H54 (cell line): Measurements from ENCODE around the gene RGPD4.
A peak's percentile ranks its signal among the peaks of the same experiment; 100 is the strongest.
"Not testable (repeated sequence)": the region's sequence is repeated elsewhere in the genome, so short reads cannot be mapped to it uniquely, and the experiment has no call there.

ENCODE experiments used
- DNase-seq: peaks from one replicate; pipeline ENCODE4 v3.0.0; 2011; ENCODE audit warnings: low spot score, mixed read lengths; ENCODE audit not compliant: insufficient read length
- FAIRE-seq: peaks from 3 replicates; lab custom pipeline; 2011; peaks lifted over from hg19 to GRCh38; lab: Jason Lieb, UNC
- POLR2A ChIP-seq: IDR thresholded peaks from 2 replicates; pipeline ENCODE4 v1.6.1; 2011; ENCODE audit warnings: low read depth, mild to moderate bottlenecking, low read length

RGPD4 gene

DNA sequence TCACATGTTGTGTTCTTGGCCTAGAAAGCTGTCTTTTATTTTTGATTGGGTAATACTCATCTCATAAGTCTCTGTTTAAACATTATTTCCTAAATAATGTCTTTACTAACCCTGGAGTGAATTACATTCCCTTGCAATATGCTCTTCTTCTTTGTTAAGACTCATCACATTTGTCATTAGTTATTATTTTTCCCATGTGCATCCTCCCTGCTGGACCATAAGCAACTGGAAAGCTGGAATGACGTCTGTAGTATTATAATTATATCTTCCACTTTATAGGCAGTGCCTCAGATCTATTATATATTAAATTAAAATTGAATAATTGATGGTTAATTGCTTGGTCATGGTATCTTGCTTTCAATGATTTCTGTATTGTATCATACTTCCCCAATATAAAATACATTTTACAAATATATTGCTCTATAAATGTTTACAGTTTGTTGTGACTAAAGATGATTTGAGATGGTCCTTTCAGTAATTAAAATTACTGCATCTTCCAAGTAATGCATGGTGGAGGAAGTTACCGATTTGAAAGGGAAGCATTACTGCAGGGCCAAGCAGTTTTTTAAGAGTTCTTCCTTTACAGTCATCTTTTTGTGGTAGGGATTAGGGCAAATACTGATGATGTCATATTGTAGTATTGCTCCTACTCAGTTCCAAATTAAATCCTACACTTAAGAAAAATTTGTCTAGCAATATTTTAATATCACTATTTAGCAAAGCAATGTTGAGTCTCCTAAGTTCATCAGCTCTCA, 2.1 kb upstream of the RGPD4 start:
- no peak for TF ChIP-seq POLR2A
- DNase-seq, result no peak
- no peak for FAIRE-seq

DNA sequence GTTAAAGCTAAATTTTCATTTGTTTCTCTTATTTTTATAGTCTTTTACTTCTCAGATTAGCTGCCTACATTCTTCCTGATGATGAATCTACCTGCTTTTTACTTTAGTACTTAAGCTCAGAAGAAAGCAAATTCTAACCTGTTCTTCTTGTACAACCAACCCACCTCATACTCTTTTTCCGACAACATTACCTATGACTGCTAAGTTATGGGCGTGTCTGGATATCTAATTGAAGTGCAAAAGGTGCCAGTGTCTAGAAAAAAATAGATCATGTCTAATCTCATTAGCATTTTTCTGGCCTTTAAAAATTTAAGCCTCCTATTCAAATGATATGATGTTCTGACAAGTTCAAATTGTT, 1.5 kb upstream of the RGPD4 start:
- FAIRE-seq (no peak), DNase-seq (no peak)
- TF ChIP-seq POLR2A, result no peak

DNA sequence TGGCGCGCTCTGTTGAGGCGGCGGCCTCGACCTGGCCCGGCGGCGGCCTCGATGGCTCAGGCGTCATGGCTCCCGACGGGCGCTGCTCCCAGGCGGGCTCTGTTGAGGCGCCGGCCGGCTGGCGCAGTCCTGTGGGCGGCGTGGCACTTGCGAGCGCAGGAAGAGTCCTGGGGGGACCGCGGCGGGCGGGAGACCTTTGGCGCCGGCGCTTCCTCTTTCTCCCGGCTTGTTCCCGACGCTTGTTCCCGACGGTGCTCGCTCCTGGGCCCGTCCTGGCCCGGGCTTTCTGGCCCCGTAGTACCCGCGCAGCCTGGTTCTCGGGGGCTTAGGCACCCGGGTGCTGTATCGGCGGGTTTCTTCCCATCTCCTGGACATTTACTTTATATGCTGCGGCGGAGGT, 2.8 kb downstream of the RGPD4 start:
- not testable (repeated sequence) for FAIRE-seq

DNA sequence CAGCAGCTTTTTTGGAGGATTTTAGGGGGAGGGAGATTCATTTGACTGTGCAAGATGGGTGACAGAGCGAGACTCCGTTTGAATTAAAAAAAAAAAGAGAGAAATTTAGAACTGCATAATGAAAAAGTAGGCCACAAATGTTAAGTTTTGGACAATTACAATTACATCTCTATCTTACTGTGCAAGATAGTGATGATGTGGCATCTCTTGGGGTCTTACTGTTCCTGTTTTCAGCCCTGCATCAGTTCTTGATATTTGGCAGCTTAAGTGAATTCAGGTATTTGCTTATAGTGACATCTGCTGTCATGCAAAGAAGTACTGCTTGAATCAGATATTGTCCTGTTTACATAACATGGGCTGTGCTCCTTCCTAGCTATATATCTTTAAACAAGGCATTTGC, 6.5 kb downstream of the RGPD4 start:
- DNase-seq, FAIRE-seq: not testable (repeated sequence)

More for the DNA sequence above, 2.8 kb downstream of the RGPD4 start:
- not testable (repeated sequence) for DNase-seq

DNA sequence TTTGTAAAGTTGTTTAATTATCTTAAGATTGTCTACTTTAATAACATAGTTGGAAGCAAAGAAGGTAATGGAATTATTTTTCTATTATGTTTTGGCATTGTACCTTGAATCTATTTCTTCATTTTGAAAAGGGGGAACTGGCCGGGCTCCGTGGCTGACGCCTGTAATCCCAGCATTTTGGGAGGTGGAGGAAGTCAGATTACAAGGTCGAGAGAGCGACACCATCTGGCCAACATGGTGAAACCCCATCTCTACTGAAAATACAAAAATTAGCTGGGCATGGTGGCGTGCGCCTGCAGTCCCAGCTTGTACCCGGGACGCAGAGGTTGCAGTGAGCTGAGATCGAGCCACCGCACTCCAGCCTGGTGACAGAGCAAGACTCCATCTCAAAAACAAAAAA, 6.9 kb downstream of the RGPD4 start:
- DNase-seq, FAIRE-seq: not testable (repeated sequence)

DNA sequence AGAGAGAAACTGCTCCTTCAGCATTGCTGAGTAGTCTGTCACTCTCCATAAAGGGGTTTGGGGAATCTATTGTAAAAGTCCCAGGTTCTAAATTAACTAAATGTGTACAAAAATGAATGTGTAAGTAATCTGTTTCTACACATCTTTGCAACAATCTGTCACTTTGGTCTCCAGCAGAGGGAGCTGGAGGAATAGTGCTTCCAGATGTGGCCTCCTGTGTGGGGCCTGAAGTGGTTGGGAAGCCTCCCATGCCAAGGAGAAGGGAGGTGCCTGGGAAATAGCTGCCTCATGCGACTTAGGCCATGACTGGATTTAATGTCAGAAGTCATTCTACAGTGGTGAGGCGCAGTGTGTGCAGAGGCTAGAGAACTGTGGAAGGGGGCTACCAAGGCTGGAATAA, 89.4 kb downstream of the RGPD4 start:
- DNase-seq, result not testable (repeated sequence)
- peak; percentile 94 for FAIRE-seq

DNA sequence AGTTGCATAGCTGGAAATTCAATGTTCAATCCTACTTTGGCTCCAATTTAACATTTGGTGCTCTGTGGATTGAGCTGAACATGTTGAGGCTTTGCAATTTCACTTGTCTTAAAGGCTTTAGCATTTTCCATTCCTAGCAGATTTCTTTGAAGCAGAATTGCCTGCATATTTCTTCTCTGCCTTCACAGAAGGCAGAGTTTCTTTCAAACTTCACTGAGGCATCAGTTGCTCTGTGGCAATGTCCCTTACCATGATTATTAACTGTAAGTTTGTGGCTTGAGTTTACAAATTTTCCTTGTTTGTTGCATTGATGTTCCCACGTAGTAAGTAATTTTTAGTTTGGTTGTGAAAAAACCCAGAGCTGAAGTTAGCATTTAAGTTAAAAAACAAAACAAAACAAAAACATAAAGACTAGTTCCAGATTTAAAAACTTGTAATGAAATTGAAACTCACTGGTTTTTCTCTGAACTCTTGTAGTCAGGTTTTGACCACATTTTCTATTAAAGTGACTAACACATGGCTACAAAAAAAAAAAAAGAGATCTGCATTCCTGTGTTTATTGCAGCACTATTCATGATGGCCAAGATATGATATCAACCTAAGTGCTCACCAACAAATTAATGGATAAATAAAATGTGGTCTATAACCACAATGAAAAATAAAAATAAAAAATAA, 90.1 kb downstream of the RGPD4 start:
- FAIRE-seq, result peak; percentile 20
- DNase-seq, result not testable (repeated sequence)

DNA sequence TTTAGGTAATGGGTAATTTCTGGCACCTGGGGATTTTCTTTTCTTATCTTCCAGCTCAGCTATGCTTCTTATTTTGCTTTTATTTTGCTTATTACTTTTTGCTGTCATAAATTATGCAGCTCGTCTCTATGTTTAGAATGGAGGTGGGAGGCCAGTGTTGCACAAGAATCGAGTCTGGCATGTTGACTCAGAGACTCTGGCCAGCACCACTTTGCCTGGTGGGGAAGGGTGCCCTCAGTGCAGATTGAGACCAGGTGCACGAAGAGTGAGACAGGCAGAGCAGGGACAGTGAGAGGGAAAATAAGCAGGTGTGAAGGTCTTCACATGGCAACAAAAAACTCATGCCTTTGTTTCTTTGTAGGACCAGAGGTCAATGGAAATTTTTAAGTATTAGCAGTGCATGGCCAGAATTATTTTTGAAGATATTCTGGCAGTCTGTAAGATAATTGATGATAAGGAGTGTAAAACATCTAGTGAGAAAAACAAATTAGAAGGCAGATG, 100.4 kb downstream of the RGPD4 start:
- FAIRE-seq (no peak), DNase-seq (no peak)
- TF ChIP-seq POLR2A, result no peak

DNA sequence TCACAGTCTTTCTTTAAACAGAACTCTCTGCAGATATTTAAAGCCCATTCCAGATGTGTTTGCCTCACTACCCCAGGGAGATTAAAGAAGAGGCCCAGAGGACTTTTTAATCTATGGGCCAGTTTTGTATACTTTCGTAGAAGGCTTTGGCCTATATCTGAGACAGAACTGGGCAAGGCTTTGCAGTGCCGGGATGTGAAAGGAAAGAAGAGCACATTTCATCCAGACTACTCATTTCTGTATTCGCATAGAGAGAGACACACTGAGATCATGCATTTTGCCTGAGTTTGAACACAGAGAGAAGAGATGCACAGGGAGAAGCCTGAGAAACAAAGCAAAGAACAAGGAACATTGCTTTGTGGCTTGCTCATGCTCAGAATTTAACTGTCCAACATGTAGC, 104.7 kb downstream of the RGPD4 start:
- no peak for TF ChIP-seq POLR2A
- DNase-seq (no peak), FAIRE-seq (no peak)

DNA sequence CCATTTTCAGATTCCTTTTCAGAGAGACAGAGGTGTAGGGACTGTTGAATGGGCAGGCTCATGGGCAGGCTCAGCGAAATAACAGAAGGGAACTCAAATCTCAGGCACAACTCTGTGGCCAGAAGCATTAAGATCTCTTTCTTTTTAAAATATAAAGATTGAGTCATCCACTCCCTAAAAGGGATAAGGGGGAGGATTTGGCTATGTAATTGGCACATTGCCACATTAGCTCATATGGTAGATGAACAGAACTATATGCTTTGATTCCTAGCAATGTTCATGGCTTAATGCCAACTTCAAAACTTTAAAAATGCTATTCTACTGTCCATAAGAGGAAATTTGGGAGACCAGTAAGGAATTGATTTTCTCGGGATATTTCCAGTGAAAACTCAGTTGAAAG, 105.8 kb downstream of the RGPD4 start:
- DNase-seq, result no peak
- TF ChIP-seq POLR2A, result no peak
- FAIRE-seq, result no peak

DNA sequence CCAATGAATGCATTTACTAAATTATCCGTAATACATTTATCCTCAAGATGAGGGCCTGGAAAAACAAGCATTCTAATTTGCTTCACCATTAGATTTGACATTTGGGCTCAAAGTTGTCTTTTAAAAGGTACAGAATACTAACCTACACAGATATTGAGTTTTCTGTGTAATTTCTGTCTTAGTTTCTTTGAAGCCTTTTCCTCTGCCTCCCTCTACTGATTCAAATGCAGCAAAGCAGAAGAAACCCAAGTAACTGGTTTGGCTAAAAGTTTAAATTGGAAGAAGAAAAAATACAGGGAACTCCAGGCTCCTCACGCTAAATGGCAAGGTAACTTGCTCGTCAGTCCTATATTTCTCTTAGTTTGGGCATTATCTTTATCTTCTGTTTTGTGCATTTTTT, 106.3 kb downstream of the RGPD4 start:
- DNase-seq (no peak), FAIRE-seq (no peak)
- TF ChIP-seq POLR2A, result no peak

DNA sequence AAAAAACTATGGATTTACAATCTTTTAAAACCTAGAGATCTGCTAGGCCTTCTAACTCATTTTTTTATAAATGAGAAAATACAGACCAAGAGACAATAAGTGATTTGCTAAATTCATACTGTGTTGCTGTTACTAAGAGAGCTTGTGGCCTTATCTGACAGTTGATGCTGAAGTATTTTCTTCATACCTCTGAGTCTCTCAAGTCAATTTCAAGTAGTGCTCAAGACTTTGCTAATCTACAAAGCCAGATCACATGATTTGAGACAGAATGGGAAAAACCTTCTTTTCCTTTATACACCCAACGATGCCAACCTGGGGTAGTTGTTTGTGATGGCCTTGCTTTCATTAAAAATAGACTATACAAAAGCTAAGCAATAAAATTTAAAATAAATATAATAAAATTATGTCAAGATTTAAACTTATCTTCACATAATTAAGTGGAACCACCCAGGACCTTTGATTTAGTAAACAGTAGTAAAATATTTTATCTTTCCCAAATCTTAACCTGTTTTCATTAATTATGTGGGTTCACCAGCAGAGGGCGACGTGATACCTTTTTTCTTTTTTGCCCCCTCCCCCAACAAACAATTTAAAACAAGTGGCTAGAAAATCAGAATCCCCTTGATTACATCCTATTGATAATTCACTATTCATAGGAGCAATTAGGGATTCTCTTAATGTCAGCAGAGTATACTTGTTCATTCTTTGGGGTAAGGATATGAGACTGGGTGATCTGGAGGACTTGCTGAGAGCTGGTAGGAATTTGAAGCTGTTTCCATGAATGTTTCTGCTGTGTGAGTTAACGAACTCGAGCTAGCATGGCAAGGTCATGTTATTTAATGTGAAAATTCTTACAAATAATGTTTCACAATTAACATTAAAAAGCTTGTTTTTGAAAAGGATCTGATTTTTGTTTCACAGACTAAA, 110.0 kb downstream of the RGPD4 start:
- no peak for TF ChIP-seq POLR2A
- no peak for DNase-seq
- no peak for FAIRE-seq
